GM18873 (cell line): ENCODE results near the gene MOB3A.

Experiments
- ATAC-seq: cut with Tn5 transposase; IDR thresholded peaks from one replicate; pipeline ENCODE4 v1.9.1; 2021; ENCODE audit warnings: mild to moderate bottlenecking, moderate library complexity, moderate number of reproducible peaks; ENCODE audit not compliant: unreplicated experiment, low FRiP score

Gene MOB3A

DNA sequence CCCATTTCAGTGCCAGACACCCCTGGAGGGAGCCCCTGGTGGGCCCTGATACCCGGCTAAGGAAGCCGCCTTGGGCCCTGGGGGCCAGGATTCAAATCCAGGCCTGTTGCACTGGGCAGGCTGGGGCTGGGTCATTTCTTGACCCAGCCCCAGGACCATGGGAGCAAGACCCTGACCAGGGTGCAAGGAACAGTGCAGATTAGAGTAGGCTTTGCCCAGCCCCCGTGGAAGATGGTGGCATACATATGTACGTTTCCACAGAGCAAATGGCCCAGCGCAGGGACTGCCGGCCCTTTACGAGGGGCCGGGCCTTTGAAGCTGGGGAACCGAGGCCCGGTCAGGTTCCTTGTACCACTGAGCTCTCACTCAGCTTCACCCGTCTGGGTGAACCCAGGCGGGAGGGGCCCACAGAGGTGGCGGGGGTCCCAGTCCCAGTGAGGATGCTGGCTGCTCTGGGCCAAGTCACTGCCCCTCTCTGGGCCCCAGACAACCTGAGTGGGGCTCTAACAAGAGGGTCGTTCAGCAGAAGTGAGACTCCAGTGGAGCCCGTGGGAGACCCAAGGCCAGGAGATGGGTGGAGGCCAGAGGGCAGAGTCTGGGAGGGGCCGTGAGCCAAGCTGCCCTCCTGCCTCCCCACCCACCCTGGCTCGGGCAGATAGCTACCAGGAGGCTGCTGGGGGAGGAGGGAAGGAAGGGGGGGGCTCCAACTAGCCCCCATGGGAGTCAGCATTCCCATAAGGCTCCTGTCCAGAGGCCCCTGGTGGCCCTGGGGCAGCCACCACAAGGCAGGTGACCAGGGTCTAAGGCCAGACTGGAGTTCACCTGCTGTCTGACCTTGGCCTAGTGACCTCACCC, 47.8 kb downstream of the MOB3A start:
- no peak for ATAC-seq

- ATAC-seq = no peak
Measured at GRCh38 chr19:2047449-2048103, 48.5 kb downstream of the MOB3A start.

- no peak for ATAC-seq
Measured at GRCh38 chr19:2047076-2047448, 49.1 kb downstream of the MOB3A start.

DNA sequence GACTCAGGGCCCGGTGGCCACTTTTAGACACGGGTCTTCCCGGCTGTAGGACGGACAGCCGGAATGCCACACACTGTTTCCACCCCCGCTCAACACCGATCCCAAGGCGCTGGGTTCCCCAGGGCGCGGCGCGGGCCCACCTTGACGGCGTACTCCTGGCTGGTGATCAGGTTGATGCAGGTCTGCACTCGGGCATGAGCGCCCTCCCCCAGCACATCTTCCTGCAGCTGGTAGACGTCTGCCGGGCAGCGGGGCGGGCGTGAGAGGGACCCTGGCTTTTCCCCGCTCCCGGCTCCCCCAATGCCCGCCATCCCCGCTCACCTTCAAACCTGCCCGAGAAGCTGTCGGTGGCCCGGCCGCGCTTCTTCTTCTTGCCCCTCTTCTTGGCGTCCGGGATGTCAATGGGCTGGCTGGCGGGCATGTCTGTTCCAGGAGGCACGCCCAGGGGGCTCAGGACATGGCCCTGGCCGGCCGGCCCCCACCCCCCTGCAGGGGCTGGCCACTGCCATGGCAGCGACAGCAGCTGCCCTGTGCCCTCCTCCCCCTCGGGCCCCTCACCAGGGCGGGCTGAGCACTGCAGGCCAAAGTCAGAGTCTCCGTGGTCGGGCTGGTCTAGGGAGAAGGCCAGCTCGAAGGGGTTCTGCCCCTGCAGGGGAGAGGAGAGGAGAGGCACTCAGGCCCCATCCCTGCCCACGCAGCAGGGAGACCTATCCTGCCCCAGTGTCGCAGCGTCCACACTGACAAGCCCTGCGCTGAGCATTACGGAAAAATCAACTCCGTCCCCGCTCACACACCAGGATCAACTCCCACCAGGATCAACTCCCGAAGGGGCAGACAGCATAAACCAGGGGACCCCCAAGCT, 49.8 kb downstream of the MOB3A start:
- ATAC-seq = no peak

GRCh38 chr19:2045501-2046045, 50.6 kb downstream of the MOB3A start:
- no peak for ATAC-seq

DNA sequence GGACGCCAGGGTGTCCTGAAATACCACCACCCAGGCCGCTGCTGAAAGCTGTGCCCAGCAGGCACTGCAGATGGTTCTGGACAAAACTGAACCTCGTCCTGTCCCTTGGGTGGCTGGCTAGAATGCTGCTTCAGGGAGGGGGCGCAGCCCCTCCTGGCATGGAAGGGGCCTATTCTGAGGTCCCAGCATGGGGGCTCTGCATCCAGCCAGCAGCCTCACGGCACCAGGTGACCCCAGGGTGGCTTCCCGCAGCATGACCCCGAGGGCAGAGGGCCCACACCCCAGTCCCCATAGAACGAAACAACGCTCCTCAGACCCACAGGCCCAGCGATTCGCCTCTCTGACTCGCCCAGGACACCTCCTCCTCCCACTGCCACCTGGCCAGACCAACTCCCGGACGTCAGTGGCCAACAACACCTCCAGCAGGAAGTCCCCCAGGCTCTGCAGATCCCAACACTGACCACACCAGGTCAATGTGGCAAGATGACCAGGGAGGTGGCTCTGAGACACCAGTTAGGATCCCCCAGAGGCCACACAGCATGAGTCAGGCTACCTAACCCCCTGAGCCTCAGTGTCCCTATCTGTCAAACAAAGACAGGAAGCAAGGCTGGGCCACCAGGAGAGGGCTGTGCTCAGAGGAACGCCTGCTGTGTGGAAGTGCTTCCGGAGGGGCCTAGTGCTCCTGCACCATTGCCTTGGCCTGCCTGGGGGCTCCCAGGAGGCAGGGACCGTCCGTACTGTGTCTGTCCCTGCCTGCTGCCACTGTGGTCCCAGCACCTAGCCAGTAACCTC, 51.2 kb downstream of the MOB3A start:
- no peak for ATAC-seq

- ATAC-seq = no peak
Measured at GRCh38 chr19:2043961-2044708, 52.0 kb downstream of the MOB3A start.

DNA sequence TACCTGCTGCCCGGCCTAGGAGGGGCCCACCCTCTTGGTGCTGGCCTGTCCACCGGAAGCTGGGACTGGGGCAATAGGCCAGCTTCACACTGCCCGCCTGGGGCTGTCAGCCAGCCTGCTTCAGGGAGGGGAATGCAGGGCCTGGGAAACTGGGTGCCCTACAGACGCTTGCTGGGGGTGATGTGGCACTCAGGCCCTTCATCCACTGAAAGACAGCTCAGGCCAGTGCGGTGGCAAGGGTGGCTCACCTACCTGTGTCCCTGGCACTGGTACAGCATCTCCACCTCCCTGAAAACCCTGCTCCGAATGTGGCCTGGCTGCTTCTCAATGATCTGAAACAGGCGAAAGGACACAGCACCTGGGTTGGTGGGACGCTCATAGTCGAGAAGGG, 52.9 kb downstream of the MOB3A start:
- no peak for ATAC-seq

- peak; percentile 14 for ATAC-seq
Measured at GRCh38 chr19:2042485-2043250, 53.5 kb downstream of the MOB3A start.

DNA sequence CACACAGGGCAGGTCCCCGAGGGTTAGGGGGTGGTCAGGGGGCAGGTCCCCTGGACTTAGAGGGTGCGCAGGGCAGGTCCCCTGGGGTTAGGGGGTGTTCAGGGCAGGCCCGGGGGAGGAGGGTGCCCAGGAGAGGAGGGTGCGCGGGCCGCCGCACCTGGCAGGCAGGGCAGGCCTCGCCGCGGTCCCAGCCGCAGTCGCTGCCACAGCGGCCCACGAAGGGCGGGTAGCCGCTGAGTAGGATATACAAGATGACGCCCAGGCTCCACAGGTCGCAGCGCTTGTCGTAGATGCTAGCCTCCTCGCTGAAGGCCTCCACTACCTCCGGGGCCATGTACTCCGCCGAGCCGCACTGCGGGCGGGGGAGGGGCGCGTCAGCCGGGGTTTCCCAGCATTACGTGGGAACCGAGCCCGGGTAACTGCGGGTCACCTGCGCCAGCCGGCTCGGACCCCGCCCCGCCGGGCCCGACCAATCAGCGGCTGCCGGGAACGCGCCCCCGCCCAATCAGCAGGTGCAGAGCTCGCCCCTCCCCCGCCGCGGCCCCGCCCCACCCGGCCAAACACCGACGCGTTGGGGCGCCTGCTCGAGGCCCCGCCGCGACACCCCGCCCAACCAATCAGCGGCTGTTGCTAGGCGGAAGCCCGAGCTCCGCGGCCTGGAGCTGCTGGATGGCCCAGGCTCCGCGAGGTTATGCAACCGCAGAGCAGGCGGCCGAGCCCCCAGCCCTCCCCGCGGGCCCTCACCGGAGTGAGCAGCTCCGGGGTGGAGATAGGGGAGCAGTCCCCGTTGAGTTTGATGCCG, 54.2 kb downstream of the MOB3A start:
- peak; percentile 39 for ATAC-seq

GRCh38 chr19:2041433-2041682, 54.8 kb downstream of the MOB3A start:
- no peak for ATAC-seq

DNA sequence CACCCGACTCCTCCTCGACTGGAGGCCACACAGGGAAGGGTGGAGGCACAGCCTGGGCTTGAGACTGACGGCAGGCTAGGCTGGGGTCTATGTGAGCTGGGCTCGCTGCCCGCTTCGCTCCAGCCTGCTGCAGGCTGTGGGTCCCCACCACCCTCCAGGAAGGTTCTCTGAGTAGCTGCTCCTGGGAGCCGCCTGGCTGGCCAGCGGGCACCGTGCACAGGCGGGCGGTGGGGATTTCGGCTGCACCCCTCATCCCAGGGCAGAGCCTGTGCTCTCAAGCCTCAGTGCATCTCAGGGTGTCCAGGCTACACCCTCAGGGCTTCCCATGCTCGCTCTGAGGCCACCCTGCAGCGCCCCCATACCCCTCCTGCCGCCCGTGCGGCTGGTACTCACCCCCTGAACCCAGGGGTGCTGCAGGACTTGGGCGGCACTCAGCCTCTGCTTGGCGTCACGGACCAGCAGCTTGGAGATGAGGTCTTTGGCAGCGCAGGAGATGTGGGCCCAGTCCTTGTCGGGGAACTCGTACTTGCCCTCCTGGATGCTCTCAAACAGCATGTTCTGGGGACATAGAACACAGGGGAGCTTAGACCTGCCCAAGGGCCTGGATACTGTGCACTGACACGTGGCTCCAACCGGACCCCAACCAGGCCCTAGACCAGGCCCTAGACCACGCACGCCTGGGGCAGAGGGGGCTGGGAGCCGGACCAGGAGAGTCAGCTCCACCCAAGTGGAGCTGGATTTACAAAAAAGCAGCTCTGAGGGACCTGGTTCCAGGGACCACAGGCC, 55.3 kb downstream of the MOB3A start:
- no peak for ATAC-seq

GRCh38 chr19:2039959-2040646, 56.0 kb downstream of the MOB3A start:
- ATAC-seq = no peak

DNA sequence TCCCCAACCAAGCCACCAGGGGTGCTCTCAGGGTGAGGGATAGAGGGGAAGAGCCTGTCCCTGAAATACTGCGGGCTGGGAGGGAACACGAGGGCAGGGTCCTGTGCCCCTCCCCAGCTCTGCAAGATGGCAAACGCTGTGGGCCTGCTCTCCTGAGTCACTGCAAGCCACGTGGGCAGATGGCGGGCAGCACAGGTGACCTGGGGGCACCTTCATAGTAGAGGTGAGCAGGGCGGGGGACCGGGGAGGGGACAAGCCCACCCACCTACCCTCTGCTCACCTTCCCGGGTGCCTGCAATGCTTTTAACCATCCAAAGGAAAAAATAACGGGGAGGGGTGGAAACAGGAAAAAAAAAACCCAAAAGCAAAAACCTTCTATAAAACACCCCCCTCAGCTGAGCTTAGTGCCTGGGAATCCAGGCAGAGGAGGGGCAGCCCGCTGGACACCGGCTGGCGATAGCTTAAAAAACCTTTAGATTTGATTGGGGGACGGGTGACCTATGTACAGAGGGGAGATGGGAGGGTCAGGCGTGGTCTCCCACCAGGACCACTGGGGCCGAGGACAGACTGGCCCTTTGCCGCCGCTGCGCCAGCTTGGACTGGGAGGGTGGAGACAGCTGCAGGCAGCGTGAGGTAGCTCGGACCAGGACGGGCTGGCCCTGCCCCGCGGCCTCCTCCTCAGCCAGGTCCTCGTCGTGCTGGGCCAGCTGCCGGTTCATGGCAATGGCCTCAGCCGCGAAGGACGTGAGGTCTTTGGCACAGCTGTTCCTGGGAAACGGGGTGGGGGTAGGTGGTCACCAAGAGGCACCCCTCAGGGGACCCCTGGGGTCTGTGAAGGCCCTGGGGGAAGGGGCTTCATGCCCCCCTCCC, 56.8 kb downstream of the MOB3A start:
- ATAC-seq = no peak

DNA sequence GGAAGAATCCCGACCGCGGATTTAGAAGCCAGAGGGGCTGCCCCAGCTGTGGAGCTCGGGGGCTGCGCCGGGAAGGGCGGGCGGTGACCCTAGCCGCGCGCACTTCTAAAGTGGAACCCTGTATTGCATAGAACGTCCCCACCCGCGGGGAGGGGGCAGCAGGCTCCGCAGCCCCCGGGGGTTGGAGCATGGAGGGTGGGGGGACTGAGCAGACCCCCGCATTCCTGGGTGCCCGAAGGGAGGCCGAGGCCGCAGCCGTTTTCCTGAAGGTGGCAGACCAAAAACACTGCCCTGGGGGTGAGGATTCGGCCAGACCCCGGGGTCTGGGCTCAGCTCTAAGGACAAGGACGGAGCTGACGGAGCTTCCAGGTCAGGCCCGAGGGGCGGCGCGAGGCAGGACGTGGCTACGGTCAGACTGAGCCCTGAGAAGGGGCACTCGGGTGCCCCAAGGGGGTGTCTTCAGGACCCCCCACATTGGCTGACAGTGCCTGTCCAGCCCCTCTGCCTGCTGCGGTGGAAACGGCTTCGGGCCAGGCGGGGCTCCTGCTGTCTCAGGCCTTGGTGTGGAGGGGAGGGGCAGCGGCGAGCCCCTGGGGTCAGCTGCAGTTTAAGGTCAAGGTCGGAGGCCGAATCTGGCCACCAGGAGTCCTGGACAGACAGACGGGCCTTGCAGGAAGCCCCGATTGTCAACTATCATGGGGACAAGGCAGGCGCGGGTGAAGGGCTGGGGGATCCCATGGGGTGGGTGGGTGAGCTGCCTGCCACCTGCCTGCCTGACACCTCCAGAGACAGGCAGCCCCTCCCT, 57.6 kb downstream of the MOB3A start:
- ATAC-seq = no peak
